ENCODE data around the gene PLXND1.

Gene PLXND1

DNA sequence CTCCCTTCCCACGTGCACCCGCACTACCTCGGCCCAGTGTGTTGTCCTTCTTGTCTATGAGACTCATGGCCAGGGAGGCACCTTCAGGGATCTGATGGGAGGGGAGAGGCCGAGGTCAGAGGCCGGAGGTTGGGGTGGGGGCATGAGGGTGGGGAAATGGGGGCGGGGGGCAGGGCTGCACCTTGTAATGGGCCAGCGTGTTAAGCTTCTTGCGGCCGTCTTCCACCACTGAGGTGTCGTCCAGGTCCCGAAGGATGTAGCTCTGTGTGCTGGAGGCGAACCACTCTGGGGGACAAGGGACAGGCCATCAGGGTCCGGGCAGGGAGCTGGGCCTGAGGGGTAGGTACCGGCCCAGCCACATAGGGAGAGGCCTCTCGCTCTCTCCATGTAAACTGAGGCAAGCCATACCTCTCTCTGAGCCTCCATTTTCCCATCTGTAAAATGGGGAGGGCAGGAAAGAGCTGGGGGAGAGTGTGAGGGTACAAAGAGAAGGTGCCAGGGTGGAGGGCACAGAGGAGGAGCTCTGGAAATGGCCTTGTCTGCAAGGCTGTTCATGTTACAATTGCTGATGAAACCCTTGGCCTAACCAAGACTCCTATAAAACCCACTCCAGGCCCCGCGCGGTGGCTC, 44.7 kb downstream of the PLXND1 start:
- DNase-seq, result no peak

DNA sequence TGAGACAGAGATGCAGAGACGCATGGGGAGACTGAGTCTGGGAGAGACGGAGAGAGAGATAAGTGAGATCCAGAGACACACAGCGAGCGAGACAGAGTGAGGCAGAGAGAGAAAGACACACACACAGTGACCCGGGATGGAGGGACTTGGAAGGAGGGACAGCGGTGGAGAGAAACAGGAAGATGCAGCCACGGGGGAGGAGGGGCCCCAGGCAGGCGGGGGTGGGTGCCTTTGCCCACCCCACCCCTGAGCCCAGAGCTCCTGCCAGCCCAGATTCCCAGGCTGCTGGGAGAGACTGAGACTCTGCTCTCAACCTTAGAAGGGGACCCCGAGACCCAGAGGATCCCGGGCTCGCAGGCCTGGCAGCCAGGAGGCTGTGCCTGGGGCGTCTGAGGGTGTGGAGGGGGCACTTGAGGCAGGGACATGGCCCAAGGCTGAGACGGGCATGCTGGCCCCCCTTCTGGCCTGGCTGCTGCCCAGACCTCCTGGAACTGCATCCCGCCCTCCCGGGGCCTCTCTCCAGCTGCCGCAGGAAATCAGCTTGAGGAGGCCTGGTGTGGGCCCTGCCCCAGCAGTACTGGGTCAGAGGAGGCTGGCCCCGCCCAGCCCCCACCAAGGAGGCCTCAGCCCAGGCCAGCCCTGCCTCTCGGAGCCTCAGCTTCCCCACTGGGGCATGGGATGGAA, 45.4 kb downstream of the PLXND1 start:
- DNase-seq, result no peak

DNA sequence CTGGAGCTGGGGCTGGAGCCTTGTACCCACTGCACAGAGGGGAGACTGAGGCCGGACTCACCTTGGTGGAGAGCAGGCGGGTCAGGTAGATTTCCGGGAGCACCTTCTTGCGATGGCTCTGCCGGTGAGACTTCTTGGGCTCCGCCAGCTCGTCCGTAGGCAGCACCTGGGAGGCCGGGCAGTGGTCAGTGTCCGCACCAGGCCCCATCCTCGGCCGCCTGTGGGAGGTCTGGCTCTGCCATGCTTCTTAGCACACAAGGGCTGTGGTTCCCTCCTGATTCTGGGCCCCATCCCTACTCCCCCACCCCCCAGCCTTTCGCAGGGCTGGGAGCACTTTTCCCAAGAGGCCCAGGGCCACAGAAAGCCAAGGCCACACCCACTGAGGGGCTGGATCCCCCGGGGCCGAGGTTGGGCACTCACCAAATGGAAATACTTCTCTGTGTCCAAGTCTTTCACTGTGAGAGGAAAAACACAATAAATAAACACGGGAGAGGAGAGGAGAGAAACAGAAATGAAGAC, 46.1 kb downstream of the PLXND1 start:
- DNase-seq, result no peak

- DNase-seq, result no peak
Observed at GRCh38 chr3:129559565-129560079, 46.9 kb downstream of the PLXND1 start.

GRCh38 chr3:129558772-129559564, 47.5 kb downstream of the PLXND1 start:
- no peak for DNase-seq

DNA sequence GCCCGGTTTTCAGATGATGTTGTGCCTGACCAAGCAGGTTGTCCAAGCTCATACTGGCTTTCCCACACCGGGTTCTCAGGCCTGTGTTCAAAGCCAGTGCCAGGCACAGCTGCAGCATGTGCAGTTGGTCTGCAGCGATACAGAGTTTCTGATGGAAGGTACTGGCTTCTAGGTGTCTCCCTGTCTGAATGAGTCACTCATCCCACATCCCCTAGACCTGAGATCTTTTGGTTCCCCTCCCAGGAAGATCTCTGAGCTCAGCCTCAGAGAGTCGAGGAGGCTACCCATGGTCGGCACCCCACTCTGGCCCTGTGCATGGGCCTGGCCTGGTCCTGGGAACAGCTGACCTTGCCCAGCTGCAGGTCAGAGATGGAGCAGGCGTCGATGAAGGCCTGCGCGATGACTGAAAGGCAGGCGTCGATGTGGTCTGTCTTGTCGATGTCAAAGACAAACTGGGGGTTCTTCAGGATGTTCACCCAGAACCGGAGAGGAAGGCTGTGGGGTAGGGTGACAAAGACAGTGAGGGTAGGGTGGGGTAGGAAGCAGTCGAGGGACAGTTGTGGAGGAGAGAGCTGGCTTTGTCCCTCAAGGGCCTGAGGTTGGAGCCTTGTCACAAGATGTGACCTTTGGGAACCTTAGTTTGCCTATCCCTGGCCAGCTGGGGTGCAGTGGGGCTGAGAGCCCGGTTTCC, 48.2 kb downstream of the PLXND1 start:
- no peak for DNase-seq

DNA sequence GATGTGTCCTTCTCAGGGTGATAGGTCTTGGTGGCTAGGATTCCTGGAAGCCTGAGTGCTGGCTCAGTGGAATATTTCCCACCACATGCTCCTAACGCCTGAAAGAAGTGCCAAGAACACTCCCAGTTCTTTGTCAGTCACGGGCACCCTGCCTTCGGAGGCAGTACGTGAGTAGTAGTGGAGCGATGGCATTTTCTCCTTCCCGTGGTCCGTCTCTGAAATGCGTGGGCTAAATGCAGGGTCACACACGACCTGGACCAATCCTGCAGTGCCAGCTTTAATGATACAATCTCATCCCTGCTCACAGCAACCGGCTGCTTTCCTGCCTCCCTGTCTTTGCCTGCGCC, 49.0 kb downstream of the PLXND1 start:
- no peak for DNase-seq

DNA sequence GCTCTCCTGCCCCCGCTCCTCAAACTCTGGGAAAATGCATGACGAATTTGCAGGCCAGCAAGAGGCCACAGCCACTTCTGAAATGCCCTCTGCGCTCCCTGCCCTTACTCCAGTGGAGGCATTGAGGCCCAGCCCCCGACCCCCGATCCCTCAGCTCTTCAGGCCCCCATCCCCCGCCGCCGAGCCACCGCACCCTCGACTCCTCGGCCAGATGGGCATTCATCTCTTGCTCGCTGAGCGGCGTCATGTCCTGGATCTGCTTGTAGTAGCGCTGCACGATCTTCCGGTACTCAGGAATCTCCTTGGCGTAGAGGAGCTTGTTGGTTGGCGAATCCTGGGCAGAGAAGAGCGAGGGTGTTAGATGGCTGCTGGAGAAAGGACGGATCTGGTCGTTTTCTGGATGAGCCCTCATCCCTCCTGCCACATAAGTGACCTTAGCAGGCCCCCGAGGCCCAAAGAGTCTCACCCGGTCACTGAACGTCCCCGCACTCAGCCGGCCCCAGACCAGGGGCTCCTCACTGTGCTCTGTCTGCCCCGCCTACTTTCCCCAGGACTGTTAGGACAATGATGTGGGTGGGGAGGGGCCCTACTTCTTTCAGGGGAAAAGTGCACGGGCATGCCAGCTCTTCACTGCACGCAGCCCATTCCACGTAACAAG, 49.5 kb downstream of the PLXND1 start:
- no peak for DNase-seq

GRCh38 chr3:129556358-129556695, 50.1 kb downstream of the PLXND1 start:
- no peak for DNase-seq

DNA sequence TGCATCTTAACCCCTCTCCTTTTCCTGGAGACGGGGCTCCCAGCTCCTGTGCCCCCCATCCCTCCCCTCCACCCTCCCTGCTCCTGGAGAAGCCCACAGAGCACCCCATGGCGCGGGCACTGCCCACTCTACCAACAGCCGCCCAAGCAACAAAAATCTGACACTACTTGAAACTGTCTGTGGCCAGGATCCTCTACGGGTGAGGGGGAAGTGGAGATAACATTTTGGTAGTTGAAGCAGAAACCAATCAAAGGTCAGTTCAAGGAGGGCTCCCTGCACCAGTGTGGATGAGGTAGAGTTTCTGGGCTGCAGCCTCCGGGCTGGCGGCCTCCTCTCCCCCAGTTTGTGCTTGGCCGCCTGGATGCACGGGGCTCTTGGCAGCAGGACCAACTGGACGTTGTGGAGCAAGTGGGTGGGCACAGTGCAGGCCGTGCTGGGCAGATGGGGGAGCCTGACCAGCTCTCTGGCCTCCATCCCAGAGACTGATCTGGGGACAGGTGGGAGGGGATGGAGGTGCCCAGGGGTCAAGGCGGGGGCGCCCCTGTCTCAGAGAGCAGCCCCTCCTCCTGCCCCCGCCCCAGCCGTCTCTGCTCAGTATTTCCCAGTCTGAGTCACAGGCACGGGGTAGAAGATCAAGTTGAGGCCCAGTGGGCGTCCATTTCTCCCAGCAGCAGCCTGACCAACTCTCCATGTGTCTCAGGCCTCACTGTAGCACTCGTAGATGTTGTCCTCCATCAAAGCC, 50.7 kb downstream of the PLXND1 start:
- DNase-seq, result no peak

DNA sequence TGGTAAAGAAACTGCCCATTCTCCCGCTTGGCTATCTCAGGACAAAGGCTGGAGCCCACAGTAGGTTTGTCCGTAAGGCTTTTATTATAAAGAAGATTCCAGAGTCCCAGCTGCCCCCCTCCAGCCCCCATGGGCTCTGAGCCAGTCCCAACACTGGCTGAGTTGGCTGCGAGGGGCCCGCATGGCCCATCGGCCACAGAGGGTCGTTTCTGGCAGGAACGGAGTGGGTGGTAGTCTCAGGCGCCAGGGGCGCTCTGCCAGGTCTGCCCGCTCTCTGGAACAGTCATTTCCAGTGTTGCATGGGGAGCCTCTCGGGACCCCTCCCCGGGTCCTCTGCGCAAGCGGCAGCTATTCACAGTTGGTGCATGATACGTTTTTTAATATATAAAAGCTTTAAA, 51.3 kb downstream of the PLXND1 start:
- no peak for DNase-seq

- DNase-seq, result no peak
Observed at GRCh38 chr3:129554356-129555152, 51.9 kb downstream of the PLXND1 start.

DNA sequence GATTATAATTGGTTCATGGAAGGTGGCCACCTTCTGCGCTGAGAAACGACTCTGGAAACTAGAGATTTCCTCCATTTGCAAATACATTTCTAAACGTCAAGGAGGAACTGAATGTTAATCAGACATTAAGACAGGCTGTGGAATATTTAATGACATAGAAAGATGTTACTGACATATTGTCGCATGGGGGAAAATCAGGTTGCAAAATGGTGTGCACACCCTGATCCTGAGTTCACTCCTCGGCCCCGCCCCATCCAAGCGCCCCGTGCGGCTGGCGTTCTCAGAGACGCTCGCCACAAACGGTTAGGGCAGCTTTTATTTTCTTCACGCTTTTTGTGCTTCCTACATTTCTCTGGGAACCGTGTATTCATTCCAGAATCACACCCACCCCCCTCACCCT, 52.8 kb downstream of the PLXND1 start:
- no peak for DNase-seq

GRCh38 chr3:129553171-129553570, 53.3 kb downstream of the PLXND1 start:
- DNase-seq, result no peak

- no peak for DNase-seq
Observed at GRCh38 chr3:129552287-129553050, 54.0 kb downstream of the PLXND1 start.

DNA sequence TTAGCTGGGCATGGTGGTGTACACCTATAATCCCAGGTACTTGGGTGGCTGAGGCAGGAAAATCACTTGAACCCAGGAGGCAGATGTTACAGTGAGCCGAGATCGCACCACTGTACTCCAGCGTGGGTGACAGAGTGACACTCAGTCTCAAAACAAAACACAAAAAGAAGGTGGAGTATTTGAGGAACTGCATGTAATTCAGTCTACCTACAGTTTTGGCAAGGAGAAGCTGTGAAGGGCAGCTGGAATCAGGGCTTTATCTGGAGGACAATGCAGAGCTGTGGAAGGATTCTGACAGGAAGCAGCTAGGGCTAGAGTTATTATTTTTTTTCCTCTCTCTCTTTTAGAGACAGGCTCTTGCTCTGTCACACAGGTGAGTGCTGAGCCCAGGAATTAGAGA, 56.7 kb downstream of the PLXND1 start:
- no peak for DNase-seq

DNA sequence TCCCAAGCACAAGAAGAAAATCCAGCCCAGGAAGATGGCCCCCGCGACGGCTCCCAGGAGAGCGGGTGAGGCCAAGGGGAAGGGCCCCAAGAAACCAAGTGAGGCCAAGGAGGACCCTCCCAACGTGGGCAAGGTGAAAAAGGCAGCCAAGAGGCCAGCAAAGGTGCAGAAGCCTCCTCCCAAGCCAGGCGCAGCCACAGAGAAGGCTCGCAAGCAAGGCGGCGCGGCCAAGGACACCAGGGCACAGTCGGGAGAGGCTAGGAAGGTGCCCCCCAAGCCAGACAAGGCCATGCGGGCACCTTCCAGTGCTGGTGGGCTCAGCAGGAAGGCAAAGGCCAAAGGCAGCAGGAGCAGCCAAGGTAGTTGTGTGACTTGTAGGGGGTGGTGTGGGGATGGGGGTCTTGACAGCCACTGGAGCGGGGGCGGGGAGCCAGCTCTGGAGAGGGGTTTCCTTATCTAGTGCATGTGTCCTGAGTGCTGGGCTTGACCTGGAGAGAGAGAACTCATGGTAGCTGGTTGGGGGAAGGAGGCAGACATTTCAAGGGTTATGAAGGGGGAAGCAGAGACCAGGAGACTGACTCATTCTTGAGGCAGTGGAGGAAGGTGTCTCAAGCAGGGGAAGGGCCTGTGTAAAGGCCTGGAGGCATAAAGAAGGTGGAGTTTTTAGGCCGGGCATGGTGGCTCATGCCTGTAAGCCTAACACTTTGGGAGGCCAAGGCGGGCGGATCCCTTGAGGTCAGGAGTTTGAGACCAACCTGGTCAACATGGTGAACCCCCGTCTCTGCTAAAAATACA, 57.3 kb downstream of the PLXND1 start:
- no peak for DNase-seq

DNA sequence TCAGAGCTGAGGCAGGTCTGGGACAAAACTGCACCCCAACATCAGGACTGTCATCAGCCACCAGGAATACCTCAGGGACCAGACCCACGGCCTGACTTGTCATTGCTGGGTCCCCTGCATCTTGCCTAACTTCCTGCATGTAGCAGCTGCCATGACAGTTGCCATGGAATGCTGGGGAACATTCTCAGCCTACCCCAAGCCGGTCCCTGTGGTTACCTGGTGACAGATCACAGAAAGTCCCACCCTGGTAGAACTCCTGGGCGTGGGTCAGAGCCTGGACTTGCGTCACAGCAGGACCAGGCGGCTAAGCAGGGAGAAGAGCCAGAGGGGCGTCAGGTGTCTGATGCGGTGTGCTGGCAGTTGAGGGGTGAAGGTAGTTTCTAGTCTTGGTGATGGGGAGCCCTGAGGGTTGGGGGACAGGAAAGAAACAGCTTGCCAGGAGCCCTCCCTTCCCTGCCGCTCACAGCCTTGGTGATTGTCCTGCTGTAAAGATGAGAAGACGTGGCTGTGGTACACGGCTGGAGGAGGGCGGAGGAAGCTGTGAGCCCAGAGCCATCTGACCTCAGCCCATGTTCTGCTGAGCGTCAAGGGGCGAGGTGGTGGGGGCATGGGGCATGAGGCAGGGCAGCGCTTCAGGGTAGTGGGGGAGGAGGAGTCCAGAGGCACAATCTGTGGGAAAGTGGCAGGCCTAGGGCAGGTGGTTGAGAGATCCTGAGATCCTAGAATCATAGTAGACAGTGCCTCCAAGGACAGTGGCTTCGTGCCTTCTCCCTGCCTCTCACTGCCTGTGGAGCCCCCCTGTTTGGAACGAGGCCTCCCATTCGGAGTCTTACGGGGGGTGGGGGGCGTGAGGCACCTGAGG, 58.1 kb downstream of the PLXND1 start:
- DNase-seq, result no peak
